ENCODE results near the gene SCO1. TPM values are rescaled to one million over a fixed set of nuclear protein-coding genes. Genes with fewer than 3 reads are reported as not detected.

The SCO1 gene
- total and polyA plus RNA-seq, 4 donors, result 18.0 to 33.2 (median 22.8) TPM

GRCh38 chr17:10638151-10638550 lies 59.2 kb downstream of the SCO1 start:
- Histone ChIP-seq H3K36me3 (ENCODE audit: control insufficient read depth in 4 of 4, insufficient read depth in 3 of 4, low read depth in 1 of 4, low read length in 3 of 4) (peaks cover 4 to 69% (median 36%) of the 10 kb centered on the region in 4 donors), H3K27ac (ENCODE audit: low read depth in 1 of 2, low read length in 2 of 2) (no peak overlapping the region), H3K4me1 (ENCODE audit: control insufficient read depth in 4 of 4, insufficient read depth in 4 of 4, low read length in 3 of 4) (no peaks in the 10 kb centered on the region), H3K9ac (ENCODE audit: low read depth in 1 of 2, low read length in 2 of 2) (no peak overlapping the region), H3K4me3 (ENCODE audit: low read depth in 1 of 3, low read length in 3 of 3) (no peak overlapping the region), H3K27me3 (ENCODE audit: control insufficient read depth in 4 of 4, insufficient read depth in 4 of 4, low read length in 3 of 4) (no peaks in the 10 kb centered on the region), H3K9me3 (ENCODE audit: control insufficient read depth in 4 of 4, low read length in 3 of 4) (no peaks in the 10 kb centered on the region)
- WGBS, result 93% methylated on average over 25 of the region's 25 CpGs
- DNase-seq (ENCODE audit: low spot score), result no peak
- TF ChIP-seq EGR1 (IDR thresholded peaks at IDR 0.05; ENCODE audit: low read depth in 2 of 2) (no peak), CTCF (IDR thresholded peaks at IDR 0.05; ENCODE audit: low read depth, low read length, missing input control) (no peak), GABPA (IDR thresholded peaks at IDR 0.05 in 1 of 2, conservative IDR thresholded peaks at IDR 0.05 in 1 of 2) (no peak), MAX (IDR thresholded peaks at IDR 0.05) (no peak), REST (IDR thresholded peaks at IDR 0.05) (no peak), SP1 (IDR thresholded peaks at IDR 0.05) (no peak), ATF3 (IDR thresholded peaks at IDR 0.05) (no peak), HNF4A (conservative IDR thresholded peaks at IDR 0.05) (no peak), TAF1 (conservative IDR thresholded peaks at IDR 0.05) (no peak), RAD21 (IDR thresholded peaks at IDR 0.05) (no peak), HNF4G (IDR thresholded peaks at IDR 0.05) (no peak), ZBTB33 (IDR thresholded peaks at IDR 0.05) (no peak), YY1 (IDR thresholded peaks at IDR 0.05) (no peak), NR2F2 (IDR thresholded peaks at IDR 0.05) (no peak)

- Histone ChIP-seq H3K27ac (ENCODE audit: low read depth in 1 of 2, low read length in 2 of 2) (no peak overlapping the region), H3K9ac (ENCODE audit: low read depth in 1 of 2, low read length in 2 of 2) (no peak overlapping the region), H3K27me3 (ENCODE audit: control insufficient read depth in 4 of 4, insufficient read depth in 4 of 4, low read length in 3 of 4) (no peaks in the 10 kb centered on the region), H3K9me3 (ENCODE audit: control insufficient read depth in 4 of 4, low read length in 3 of 4) (no peaks in the 10 kb centered on the region), H3K36me3 (ENCODE audit: control insufficient read depth in 4 of 4, insufficient read depth in 3 of 4, low read depth in 1 of 4, low read length in 3 of 4) (peaks cover 4 to 56% (median 27%) of the 10 kb centered on the region in 4 donors), H3K4me1 (ENCODE audit: control insufficient read depth in 4 of 4, insufficient read depth in 4 of 4, low read length in 3 of 4) (no peaks in the 10 kb centered on the region), H3K4me3 (ENCODE audit: low read depth in 1 of 3, low read length in 3 of 3) (no peak overlapping the region)
- 96% methylated on average over 14 of the region's 14 CpGs for WGBS
- no peak for DNase-seq (ENCODE audit: low spot score)
- TF ChIP-seq HNF4A (conservative IDR thresholded peaks at IDR 0.05), result no peak
Observed at GRCh38 chr17:10635290-10635689, 62.0 kb downstream of the SCO1 start.
